Ovary (tissue), 3 donors: Measurements from ENCODE around the gene FGD3.

Experiments
- EP300 ChIP-seq: sonication (generic); formaldehyde crosslinking; IDR thresholded peaks from one replicate; pipeline ENCODE4 v1.6.1; 2017; ENCODE audit warnings: antibody characterized with exemption
- POLR2A ChIP-seq: fragments of 450-650 bp; IDR thresholded peaks from one replicate; pipeline ENCODE4 v1.6.1; 2017; ENCODE audit warnings: antibody characterized with exemption, mild to moderate bottlenecking, moderate library complexity
- TF ChIP-seq, protein P1 (sequence below), 3 donors: fragments of 450-650 bp in 2 of 3; fragments of 200-600 bp in 1 of 3; IDR thresholded peaks; one replicate each; pipeline versions ENCODE4 v1.5.1 to v1.8.0; 2016 to 2022; ENCODE audit warnings: antibody characterized with exemption in 3 of 3, mild to moderate bottlenecking in 1 of 3
- donor health status: DM: no; HTN: no; CAD: no.

GRCh38 chr9:92983984-92984589, 36.8 kb downstream of the FGD3 start:
- TF ChIP-seq, protein P1, sequence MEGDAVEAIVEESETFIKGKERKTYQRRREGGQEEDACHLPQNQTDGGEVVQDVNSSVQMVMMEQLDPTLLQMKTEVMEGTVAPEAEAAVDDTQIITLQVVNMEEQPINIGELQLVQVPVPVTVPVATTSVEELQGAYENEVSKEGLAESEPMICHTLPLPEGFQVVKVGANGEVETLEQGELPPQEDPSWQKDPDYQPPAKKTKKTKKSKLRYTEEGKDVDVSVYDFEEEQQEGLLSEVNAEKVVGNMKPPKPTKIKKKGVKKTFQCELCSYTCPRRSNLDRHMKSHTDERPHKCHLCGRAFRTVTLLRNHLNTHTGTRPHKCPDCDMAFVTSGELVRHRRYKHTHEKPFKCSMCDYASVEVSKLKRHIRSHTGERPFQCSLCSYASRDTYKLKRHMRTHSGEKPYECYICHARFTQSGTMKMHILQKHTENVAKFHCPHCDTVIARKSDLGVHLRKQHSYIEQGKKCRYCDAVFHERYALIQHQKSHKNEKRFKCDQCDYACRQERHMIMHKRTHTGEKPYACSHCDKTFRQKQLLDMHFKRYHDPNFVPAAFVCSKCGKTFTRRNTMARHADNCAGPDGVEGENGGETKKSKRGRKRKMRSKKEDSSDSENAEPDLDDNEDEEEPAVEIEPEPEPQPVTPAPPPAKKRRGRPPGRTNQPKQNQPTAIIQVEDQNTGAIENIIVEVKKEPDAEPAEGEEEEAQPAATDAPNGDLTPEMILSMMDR (IDR thresholded peaks at IDR 0.05), result no peak
- no peak for TF ChIP-seq EP300
- TF ChIP-seq POLR2A, result no peak
